GM12865 (cell line): ENCODE measurements around the gene SOX21.
A peak's percentile ranks its signal among the peaks of the same experiment; 100 is the strongest.

ENCODE experiments used
- DNase-seq: peaks from one replicate; pipeline ENCODE4 v3.0.0; 2010; ENCODE audit warnings: low read depth
- H3K4me3 ChIP-seq: 2 replicates; pipeline ENCODE4 v1.5.1; 2011; ENCODE audit warnings: mild to moderate bottlenecking, low read depth, low read length, control low read depth
- TF ChIP-seq, protein P1 (sequence below): IDR thresholded peaks from 2 replicates; pipeline ENCODE4 v1.5.1; 2011; ENCODE audit warnings: low read length, control low read depth, low read depth, inconsistent platforms; ENCODE audit not compliant: insufficient read depth; ENCODE audit errors: missing control alignments

The SOX21 gene

GRCh38 chr13:94712812-94713560 lies 641 bp upstream of the SOX21 start:
- H3K4me3 ChIP-seq = no peak overlapping the region
- peak; percentile 20 for DNase-seq
- TF ChIP-seq, protein P1, sequence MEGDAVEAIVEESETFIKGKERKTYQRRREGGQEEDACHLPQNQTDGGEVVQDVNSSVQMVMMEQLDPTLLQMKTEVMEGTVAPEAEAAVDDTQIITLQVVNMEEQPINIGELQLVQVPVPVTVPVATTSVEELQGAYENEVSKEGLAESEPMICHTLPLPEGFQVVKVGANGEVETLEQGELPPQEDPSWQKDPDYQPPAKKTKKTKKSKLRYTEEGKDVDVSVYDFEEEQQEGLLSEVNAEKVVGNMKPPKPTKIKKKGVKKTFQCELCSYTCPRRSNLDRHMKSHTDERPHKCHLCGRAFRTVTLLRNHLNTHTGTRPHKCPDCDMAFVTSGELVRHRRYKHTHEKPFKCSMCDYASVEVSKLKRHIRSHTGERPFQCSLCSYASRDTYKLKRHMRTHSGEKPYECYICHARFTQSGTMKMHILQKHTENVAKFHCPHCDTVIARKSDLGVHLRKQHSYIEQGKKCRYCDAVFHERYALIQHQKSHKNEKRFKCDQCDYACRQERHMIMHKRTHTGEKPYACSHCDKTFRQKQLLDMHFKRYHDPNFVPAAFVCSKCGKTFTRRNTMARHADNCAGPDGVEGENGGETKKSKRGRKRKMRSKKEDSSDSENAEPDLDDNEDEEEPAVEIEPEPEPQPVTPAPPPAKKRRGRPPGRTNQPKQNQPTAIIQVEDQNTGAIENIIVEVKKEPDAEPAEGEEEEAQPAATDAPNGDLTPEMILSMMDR = no peak

DNA sequence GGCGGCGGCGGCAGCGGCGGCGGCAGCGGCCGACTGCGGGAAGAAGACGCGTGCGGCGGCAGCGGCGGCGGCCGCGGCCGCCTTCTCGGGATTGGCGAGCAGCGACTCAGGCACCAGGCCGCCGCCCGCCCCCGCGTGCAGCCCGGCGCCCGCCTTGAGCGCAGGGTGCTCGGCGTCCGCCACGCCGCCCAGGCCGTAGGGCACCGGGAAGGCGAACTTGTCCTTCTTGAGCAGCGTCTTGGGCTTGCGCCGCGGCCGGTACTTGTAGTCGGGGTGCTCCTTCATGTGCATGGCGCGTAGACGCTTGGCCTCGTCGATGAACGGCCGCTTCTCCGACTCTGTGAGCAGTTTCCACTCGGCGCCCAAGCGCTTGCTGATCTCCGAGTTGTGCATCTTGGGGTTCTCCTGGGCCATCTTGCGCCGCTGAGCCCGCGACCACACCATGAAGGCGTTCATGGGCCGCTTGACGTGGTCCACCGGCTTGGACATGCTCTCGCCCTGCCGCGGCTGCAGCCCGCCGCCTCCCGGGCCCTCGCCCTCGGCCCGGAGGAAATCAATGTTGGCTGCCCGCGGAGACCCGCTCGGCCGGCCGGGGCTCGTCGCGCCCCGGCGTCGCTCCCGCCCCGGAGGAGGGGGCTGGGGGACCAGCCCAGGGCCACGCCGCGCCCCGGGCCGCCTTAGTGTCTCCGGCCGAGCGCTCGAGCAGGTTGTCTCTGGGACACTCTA lies 621 bp downstream of the SOX21 start:
- no peak overlapping the region for H3K4me3 ChIP-seq
- DNase-seq = no peak
- TF ChIP-seq, protein P1 = no peak

DNA sequence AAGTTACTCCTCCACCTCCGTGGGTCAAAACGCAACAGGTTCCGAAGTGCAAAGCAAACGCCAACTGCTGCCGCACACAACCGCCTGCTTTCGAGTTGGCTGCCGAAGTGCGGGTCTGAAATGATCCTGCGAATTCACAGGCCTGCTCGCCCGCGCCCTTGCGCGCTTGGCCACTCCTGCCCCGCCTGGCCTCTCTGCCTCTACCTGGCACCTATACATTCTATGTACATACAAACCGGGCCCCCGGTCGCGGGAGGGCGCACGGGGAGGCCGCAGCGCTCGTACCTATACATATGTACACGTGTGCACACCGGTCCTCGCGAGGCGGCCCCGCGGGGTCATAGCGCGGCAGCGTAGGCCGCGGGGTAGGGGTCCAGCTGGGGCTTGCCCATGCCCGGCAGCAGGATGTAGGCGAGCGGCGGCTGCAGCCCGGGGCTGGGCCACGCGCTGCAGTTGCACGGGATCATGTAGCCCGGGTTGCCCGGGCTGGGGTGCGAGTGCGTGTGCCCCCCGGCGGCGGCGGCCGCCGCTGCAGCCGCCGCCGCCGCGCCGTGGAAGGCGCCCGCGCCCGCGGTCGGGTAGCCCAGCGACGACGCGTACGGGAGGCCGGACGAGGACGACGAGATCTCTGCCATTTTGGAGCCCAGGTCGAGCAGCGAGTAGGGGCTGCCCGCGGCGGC lies 1.3 kb downstream of the SOX21 start:
- TF ChIP-seq, protein P1 = peak; percentile 15
- peak overlapping the region; percentile 36 for H3K4me3 ChIP-seq
- DNase-seq = peak; percentile 21

GRCh38 chr13:94710065-94710781 lies 2.1 kb downstream of the SOX21 start:
- no peak overlapping the region for H3K4me3 ChIP-seq
- no peak for DNase-seq
- TF ChIP-seq, protein P1 = no peak

GRCh38 chr13:94709001-94709834 lies 3.1 kb downstream of the SOX21 start:
- no peak for DNase-seq
- no peak overlapping the region for H3K4me3 ChIP-seq
- TF ChIP-seq, protein P1 = no peak
